22Rv1 (cell line): ENCODE data around the gene SLC2A4RG.
A peak's percentile ranks its signal among the peaks of the same experiment; 100 is the strongest.

Experiments
- H3K27ac ChIP-seq: fragments of 450-650 bp; 2 replicates; pipeline ENCODE4 v1.5.1; 2017
- CTCF ChIP-seq: fragments of 450-650 bp; IDR thresholded peaks from 2 replicates; pipeline ENCODE4 v1.5.1; 2017; ENCODE audit warnings: mild to moderate bottlenecking
- ZFX ChIP-seq: fragments of 450-650 bp; IDR thresholded peaks from 2 replicates; pipeline ENCODE4 v1.6.1; 2017; ENCODE audit warnings: antibody characterized with exemption, borderline replicate concordance

Gene SLC2A4RG

GRCh38 chr20:63737695-63737944 lies 2.0 kb upstream of the SLC2A4RG start:
- H3K27ac ChIP-seq, result no peak overlapping the region
- TF ChIP-seq CTCF, result no peak
- TF ChIP-seq ZFX, result no peak

GRCh38 chr20:63737945-63738686 lies 1.5 kb upstream of the SLC2A4RG start:
- no peak for TF ChIP-seq CTCF
- TF ChIP-seq ZFX, result no peak

GRCh38 chr20:63738687-63739129 lies 868 bp upstream of the SLC2A4RG start:
- H3K27ac ChIP-seq, result peak overlapping the region; percentile 98
- TF ChIP-seq ZFX (no peak), CTCF (no peak)

More at GRCh38 chr20:63737945-63738686, 1.5 kb upstream of the SLC2A4RG start:
- H3K27ac ChIP-seq, result peak overlapping the region; percentile 98; the same call in 1 of the 2 replicates

GRCh38 chr20:63740070-63740626 lies 572 bp downstream of the SLC2A4RG start:
- H3K27ac ChIP-seq, result peak overlapping the region; percentile 98
- no peak for TF ChIP-seq CTCF
- TF ChIP-seq ZFX, result no peak

GRCh38 chr20:63740627-63741353 lies 1.2 kb downstream of the SLC2A4RG start:
- peak; percentile 18; the same call in 1 of the 2 replicates for TF ChIP-seq CTCF
- TF ChIP-seq ZFX, result no peak
- H3K27ac ChIP-seq, result peak overlapping the region; percentile 98

- H3K27ac ChIP-seq, result peak overlapping the region; percentile 98
- no peak for TF ChIP-seq ZFX
- TF ChIP-seq CTCF, result no peak
Measured at GRCh38 chr20:63741354-63741675, 1.7 kb downstream of the SLC2A4RG start.
